GM21423 (cell line): ENCODE results near the gene SHC4.
"Not testable (repeated sequence)": the region's sequence is repeated elsewhere in the genome, so short reads cannot be mapped to it uniquely, and the experiment has no call there.

ENCODE experiments used
- ATAC-seq: cut with Tn5 transposase; IDR thresholded peaks from one replicate; pipeline ENCODE4 v1.9.1; 2021; ENCODE audit warnings: mild to moderate bottlenecking, moderate library complexity; ENCODE audit not compliant: unreplicated experiment

The SHC4 gene

DNA sequence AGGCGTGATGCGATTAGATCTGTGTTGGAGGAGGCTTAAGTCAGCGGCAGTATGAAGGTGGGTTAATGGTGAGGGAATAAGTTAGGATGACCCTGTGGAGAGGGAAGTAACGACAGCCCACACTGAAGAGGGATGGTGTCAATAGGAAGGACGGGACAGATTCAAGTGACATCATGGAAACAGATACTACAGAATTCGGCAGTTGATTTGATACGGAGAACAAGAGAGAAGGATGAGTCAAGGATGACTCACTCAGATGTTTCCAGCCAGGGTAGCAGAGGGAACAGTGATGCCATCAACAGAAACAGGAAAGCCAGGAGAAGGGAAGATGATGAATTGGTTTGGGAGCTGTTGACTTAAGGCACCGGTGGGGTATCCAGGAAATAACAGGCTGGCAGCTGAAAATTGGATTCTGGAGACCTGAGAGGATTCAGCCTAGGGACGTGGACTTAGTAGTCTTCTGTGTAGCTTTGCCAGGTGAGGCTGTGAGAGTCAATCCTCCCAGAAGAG is 38.0 kb downstream of the SHC4 start:
- ATAC-seq, result no peak

DNA sequence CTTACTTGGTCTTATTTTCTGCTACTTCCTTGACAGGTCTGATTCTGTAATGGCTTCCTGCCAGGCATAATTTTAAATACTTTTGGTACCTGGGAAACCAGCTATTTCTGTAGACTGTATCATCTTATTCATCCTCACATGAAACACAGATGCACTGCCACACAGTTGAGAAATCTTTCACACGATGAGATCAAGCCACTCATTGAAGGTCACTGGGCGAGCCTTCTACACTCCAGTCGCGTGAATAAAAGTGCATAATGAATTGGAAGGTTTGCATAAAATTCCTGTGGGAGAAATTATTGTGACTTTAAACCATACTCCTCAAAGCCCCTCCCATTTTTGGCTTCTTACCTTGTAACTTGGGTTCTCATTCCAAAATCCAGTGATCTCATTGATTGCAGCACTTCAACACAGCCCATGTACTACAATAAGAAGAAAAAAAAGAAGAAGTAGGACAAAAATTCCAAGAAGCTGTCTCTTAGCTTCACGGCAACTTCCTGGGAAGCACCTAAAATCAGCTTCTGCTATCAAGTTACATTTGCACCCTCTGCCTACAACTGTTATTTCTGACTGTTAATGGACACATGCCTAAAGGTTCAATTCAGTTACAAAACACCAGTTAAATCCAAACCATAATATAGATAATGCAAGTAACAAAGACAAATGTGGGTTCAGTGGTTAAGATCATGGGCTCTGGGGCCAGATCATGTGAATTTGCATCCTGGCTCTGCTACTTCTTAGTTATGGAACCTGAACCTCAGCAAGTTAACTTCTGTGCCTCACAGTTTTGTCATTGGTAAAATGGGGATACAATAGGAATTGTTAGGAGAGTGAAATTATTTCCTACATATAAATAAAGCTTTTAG is 39.0 kb downstream of the SHC4 start:
- no peak for ATAC-seq

DNA sequence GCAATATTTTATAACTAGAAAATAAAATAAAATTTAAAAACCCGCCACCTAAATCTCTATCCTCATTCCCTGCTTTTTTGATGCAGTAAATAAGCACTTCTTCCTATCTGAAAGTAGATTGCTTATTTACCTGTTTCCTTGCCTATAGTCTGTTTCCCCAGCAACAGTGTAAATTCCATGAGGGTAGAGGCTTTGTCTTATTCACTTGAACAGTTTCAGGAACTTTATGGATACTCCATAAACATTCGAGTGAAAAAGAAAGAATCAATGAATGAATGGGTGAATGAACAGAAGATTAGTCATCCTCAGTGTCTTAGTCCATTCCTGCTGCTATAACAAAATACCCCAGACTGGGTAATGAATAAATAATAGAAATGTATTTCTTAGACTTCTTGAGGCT is 41.7 kb downstream of the SHC4 start:
- no peak for ATAC-seq

DNA sequence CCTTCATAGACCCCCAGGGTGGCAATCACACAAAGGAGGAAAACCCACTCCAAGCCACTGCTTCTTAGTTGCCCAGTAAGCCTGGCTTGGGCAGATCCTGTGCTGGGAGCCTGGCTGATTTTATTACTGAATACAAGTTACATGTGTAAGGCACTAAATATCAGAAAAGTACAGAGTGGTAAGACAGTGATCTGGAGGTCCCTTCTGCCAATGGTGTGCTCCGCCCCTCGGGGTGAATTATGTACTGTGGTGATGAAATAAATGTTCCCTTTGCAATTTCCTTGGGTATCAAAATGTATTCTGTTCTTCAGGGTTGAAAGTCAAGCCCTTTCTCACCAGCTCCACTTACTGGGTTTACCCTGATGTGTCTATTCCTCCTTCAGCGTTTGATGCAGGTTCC is 47.0 kb downstream of the SHC4 start:
- ATAC-seq, result no peak

DNA sequence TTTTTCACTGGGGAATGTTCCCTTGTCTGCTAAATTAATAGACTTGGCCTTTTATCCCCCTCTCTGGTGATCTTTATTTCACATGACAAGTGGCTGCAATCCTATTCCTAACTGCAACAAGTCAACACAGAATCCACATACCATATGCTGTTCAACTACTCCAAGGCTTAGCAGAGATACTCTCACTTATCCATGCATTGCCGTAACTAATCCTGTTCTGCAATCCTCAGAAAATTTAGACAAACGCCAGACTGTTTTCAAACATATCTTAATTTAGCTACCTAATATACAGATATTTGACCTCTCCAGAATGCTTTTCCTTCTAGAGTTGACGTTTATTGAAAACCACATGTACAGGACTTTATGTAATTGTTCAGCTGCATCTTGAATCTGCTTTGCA is 47.9 kb downstream of the SHC4 start:
- no peak for ATAC-seq

DNA sequence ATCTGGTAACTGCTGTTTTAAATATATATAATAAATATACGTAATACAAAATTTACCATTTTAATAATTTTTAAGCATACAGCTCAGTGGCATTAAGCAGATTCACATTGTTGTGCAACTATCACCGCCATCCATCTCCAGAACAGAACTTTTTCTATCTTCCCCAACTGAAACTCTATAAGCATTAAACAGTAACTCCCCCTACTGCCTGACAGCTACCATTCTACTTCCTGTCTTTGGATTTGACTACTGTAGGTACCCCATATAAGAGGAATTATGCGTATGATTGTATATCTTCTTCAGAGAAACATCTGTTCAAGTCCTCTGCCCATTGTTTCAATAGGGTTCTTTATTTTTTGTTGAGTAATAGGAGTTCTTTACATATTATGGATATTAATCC is 49.0 kb downstream of the SHC4 start:
- no peak for ATAC-seq

DNA sequence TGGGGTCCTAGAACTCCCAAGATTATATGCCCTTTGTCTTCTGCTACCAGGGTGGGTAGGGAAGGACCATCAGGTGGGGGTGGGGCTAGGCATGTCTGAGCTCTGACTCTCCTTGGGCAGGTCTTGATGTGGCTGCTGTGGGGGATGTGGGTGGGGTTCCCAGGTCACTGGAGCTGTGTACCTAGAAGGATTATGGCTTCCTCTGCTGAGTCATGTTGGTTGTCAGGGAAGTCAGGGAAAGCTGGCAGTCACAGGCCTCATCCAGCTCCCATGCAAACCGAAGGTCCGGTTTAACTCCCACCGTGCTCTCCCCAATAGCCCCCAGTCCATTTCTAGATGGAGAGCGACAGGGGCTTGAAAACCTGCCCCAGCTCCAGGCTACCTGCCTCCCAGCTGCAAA is 50.6 kb downstream of the SHC4 start:
- ATAC-seq, result no peak

DNA sequence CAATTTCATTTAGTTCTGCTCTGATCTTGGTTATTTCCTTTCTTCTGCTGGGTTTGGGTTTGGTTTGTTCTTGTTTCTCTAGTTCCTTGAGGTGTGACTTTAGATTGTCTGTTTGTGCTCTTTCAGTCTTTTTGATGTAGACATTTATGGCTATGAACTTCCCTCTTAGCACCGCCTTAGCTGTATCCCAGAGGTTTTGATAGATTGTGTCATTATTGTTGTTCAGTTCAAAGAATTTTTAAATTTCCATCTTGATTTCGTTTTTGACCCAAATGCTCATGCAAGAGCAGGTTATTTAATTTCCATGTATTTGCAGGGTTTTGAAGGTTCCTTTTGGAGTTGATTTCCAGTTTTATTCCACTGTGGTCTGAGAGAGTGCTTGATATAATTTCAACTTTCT is 53.2 kb downstream of the SHC4 start:
- ATAC-seq, result not testable (repeated sequence)

DNA sequence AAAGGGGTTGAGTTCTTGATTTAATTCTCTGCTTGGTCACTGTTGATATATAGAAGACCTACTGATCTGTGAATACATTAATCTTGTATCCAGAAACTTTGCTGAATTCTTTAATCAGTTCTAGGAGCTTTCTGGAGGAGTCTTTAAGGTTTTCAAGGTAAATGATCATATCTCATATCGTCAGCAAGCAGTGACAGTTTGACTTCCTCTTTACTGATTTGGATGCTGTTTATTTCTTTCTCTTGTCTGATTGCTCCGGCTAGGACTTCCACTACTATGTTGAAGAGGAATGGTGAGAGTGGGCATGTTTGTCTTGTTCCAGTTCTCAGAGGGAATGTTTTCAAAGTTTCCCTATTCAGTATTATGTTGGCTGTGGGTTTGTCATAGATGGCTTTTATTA is 54.4 kb downstream of the SHC4 start:
- not testable (repeated sequence) for ATAC-seq

DNA sequence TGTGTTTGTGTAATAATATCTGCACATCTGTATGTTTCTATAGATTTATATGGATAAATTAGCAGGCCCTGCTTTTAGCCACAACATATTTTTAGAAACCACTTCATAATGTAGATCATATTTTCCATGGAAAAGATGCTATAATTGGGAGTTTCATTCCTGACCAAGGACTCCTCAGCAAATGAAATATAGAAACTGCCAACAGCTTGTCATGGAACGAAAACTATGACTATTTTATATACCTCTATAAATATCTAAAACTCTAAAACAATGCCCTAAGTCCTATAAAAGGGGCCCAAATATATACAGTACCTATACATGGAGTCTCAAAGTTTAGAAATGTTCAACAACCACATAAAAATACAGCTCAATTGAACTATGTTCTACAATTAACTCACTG is 57.9 kb downstream of the SHC4 start:
- no peak for ATAC-seq

DNA sequence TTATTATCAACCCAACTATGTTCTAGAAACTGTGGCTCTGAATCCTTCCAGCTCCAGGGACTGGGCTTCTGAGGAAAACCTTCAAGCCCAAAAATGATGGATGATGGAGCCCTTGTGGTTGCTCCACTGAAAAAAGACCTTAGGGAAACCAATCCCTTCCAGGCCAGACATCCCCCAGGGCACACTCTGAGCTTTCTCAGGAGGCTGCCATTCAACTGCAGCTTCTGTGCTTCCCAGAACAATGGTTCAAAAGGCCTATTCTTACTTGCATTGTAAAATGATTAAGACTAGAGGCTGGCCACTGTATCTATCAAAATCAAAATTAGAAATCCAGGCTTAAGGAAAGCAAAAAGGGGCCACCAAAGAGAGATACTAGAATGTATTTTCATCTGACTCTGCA is 58.5 kb downstream of the SHC4 start:
- ATAC-seq, result no peak

DNA sequence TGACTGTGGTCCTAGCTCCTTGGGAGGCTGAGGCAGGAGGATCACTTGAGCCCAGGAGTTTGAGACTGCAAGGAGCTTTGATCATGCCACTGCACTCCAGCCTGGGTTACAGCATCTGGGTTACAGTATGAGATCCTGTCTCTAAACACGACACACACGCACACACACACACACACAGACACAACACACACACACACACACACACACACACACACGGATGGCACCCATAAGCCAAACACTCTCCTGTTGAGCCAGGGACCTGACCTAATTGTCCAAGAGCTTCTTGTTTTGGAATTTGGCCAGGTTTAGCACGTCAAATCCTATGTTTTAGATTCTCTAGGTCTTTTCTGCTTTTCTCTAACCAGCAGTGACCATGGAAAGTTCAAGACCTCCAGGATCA is 59.0 kb downstream of the SHC4 start:
- no peak for ATAC-seq

DNA sequence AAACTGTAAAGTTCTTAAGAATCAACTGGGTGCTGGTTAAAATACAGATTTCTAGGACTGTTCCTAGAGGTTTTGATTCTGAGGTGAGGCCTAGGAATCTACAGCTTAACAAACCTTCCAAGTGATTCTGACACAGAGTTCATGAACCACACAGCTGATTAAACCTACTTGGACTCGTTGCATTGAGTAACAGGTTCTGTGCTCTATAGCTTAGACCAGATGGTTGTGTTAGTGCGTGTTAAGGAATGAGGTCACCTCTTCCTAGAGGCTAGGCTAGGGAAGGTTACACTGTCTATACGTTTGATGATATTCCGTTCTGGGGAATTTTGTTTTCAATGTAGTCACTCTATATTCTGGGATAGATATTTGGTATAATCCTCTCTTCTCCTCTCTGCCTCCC is 63.9 kb downstream of the SHC4 start:
- no peak for ATAC-seq

DNA sequence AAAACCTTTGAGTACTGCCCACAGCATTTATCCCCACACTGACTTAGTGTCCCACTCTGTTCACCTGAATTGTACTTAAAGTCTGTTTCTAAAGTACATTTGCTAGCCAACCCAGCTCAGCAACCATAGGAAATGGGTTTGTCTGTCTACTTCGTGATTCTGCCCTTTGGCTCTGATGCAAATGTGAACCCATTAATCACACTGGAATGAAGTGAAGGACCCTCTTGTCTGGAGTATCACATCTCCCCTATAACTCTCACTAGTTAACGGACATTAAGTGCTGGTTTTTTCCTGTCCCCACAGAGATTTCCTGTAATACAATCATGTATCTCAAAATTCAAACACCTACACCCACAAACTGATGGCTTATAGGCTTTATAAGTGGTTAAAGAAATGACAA is 65.3 kb downstream of the SHC4 start:
- no peak for ATAC-seq

DNA sequence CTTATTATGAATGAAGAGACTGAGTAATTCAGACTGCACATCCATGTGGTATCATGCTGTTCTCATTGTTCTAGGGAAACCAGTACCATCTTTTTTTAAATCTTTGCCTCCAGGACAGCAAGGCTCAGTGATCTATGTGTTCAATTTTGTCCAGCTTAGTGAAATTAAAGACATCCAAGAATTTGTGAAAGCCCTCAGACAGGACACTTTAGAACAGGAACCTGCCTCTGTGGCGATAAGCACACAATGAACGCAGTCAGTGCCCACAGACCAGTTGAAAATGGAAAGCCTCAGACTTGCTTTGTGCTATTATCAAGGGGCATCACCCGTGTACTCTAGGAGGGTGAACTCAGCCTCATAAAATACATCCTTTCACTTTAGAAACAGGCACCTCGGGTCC is 65.7 kb downstream of the SHC4 start:
- no peak for ATAC-seq

DNA sequence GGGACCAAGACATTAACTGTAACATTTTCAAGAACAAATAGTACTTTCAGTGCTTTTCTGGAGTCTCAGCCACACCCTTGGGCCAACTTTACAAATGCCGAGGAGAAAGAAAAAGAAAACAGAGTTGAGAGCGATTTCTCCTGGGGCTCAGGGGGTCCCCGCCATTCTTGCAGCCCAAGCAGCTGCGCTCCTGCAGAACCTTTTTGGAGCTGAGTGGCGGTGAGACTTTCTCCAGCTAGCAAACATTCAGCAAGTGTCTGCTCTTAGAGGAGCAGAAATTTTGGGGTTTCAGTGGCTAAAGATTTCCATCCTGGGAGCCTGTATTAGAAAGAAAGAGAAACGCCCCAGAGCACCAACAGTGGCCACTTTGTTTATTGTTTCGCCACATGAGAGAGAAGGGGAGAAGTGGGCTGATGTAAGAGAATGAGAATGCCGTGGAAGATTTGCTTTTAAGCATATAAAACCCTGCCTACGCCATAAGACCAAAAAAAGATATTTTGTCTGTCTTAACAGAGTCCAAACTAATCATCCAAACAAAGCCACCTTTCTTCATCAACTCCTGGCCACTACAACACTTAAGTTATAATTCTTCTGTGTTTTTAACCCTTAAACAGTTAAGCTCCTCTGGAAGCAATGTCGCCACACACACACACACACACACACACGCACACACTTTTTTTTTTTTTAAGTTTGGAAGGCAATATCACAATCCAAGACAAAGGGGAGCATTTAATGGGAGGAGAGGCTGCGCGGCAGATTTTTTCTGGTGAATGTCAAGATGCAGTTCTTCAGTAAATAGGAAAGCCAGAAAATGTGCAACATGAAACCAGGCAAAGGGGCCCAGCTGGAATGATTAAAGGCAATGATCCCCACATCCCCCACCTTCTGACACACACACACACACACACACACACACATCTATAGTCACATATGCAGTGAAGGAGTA is 66.6 kb downstream of the SHC4 start:
- ATAC-seq, result no peak

DNA sequence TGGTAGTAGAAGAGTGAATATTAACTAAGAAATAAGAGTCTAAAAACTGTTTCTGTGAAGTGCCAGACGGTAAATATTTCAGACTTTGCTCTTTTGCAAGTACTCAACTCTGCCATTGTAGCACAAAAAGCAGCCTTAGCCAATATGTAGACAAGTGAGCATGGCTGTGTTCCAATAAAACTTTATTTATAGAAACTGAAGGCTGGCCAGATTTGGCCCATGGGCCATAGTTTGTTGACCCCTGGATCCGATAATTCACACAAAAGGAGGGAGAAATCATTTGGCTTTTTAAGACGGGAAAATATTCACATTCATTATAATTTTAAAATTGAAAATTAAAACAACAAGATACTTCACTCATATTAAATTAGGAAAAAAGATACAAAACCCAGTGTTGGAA is 70.4 kb downstream of the SHC4 start:
- ATAC-seq, result no peak

DNA sequence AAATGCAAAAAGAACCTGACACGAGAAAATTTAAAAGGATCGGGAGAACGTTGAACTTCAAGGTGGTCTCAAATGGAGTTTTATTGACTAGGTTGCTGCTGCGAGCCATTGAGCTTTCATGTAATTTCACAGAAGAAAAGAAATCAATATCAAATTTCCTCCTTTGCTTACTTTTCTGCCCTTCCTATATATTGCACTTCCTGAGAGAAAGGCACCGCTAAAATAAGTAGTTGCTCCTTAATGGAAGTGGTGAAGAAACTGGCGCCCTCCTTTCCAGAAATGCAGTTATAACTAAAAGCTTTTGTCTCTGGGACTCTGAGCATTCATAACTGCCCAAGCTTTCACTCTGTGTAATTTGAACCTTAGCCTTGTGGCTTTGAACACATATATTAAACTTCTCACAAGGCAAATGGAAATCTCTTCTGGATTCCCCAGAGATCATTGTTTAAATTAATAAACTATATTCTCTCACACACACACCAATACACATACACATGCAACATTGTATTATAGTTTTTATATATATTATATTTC is 72.4 kb downstream of the SHC4 start:
- ATAC-seq, result no peak

DNA sequence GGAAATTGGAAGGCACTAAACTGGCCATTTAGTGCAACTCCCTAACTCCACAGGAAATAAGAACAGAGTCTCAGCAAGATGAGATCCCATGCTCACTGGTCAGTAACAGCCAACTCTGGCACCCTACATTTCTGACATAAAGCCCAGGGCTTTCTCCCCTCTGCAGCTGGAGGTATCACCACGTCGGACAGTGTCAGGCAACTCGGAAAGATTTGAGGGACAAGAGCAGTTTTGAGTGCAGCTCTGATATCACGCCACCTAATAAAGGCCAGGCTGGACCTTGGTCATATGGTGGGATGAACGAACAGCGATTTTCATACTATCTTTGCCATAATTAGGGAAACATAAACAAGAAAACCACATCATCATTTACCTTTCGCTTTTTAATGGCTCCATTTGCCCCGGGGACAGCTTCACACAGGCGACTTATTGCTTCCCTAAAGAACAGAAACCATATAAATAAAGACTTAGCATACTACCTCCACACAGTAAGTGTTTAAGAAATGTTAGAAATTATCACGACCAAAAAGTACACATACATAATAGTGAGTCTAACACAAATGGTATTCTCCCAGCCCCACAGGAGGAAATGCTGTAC is 73.2 kb downstream of the SHC4 start:
- ATAC-seq, result no peak

DNA sequence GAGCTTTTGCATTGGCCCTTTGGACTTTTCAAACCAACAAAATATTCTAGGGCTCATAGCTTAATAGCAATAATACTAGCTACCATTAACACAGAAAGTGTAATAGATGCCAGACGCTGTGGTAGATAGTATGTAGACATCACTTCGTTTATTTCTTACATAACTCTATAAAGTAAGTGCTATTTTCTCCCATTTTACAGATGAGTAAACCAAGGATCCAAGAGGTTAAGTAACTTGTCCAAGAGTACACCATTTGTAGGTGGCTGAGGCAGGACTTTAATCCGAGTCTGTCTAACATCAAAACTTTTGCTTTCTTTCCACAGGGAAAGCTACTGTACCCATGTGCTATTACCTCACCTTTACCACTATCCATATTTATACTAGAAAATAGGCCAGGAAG is 73.8 kb downstream of the SHC4 start:
- ATAC-seq, result no peak

DNA sequence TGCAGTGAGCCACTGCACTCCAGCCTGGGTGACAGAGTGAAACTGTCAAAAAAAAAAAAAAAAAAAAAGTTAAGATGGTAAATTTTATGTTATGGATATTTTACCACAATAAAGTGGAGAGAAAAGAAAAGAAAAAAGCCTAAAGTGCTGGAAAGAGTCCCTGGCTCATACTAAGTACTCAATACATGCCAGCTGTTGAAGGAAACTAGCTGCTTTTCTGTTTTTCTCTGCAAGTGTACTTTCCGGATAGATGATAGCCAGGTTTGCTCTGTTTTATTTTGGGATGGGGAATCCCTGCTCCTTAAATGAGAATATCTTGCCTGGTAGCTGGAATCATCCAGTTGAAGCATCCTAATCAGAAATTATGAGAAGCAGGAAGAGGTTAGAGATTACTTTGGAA is 74.9 kb downstream of the SHC4 start:
- no peak for ATAC-seq
